H9 (cell line): Measurements from ENCODE around the gene TGM4. TPM values are rescaled to one million over a fixed set of nuclear protein-coding genes. Genes with fewer than 3 reads are reported as not detected.

ENCODE experiments used
- DNase-seq: peaks from one replicate; pipeline ENCODE4 v3.0.0-alpha.2; 2017
- H2AFZ ChIP-seq: one replicate; pipeline ENCODE4 v1.6.1; 2013; ENCODE audit warnings: mild to moderate bottlenecking, low read length, control low read depth, moderate library complexity
- H2AK5ac ChIP-seq: 2 replicates; pipeline ENCODE4 v1.6.1; 2013; ENCODE audit warnings: low read length, control low read depth, mixed read lengths; ENCODE audit not compliant: insufficient read length
- H2BK120ac ChIP-seq: one replicate; pipeline ENCODE4 v1.6.1; 2013; ENCODE audit warnings: low read depth, mild to moderate bottlenecking, low read length, control low read depth, inconsistent platforms; ENCODE audit not compliant: poor library complexity, severe bottlenecking
- H2BK12ac ChIP-seq: 2 replicates; pipeline ENCODE4 v1.6.1; 2013; ENCODE audit warnings: low read length, control low read depth, mixed read lengths, low read depth; ENCODE audit not compliant: insufficient read length
- H2BK15ac ChIP-seq: 2 replicates; pipeline ENCODE4 v1.6.1; 2013; ENCODE audit warnings: low read depth, low read length, control low read depth
- H2BK20ac ChIP-seq: one replicate; pipeline ENCODE4 v1.6.1; 2013; ENCODE audit warnings: low read depth, mild to moderate bottlenecking, low read length, control low read depth, inconsistent platforms; ENCODE audit not compliant: poor library complexity, severe bottlenecking
- H2BK5ac ChIP-seq: 2 replicates; pipeline ENCODE4 v1.6.1; 2013; ENCODE audit warnings: low read length, control low read depth, mixed read lengths; ENCODE audit not compliant: insufficient read length
- H3K14ac ChIP-seq: 2 replicates; pipeline ENCODE4 v1.6.1; 2013; ENCODE audit warnings: low read length, control low read depth; ENCODE audit not compliant: insufficient read depth
- H3K18ac ChIP-seq: 2 replicates; pipeline ENCODE4 v1.6.1; 2013; ENCODE audit warnings: low read depth, mild to moderate bottlenecking, mixed read lengths, low read length, control low read depth; ENCODE audit not compliant: insufficient read length
- H3K23ac ChIP-seq: 2 replicates; pipeline ENCODE4 v1.6.1; 2013; ENCODE audit warnings: low read length, control low read depth, mixed read lengths, low read depth; ENCODE audit not compliant: insufficient read length
- H3K23me2 ChIP-seq: 2 replicates; pipeline ENCODE4 v1.6.1; 2013; ENCODE audit warnings: low read depth, mild to moderate bottlenecking, mixed read lengths, low read length, control low read depth; ENCODE audit not compliant: insufficient read length, poor library complexity, severe bottlenecking
- H3K27ac ChIP-seq: 2 replicates; pipeline ENCODE4 v1.5.1; 2013; ENCODE audit warnings: low read length, control low read depth, mixed read lengths, low read depth; ENCODE audit not compliant: insufficient read length
- H3K27me3 ChIP-seq: 2 replicates; pipeline ENCODE4 v1.6.1; 2013; ENCODE audit warnings: low read length, control low read depth, inconsistent platforms; ENCODE audit not compliant: insufficient read depth
- H3K4ac ChIP-seq: 2 replicates; pipeline ENCODE4 v1.6.1; 2013; ENCODE audit warnings: low read depth, mild to moderate bottlenecking, control low read depth, inconsistent platforms, low read length, moderate library complexity
- H3K4me1 ChIP-seq: 2 replicates; pipeline ENCODE4 v1.6.1; 2013; ENCODE audit warnings: low read length, control low read depth, inconsistent platforms; ENCODE audit not compliant: insufficient read depth
- H3K4me2 ChIP-seq: 2 replicates; pipeline ENCODE4 v1.6.1; 2013; ENCODE audit warnings: low read length, control low read depth, mixed read lengths; ENCODE audit not compliant: insufficient read length, insufficient read depth
- H3K56ac ChIP-seq: 2 replicates; pipeline ENCODE4 v1.6.1; 2013; ENCODE audit warnings: low read depth, mild to moderate bottlenecking, mixed read lengths, low read length, control low read depth; ENCODE audit not compliant: insufficient read length
- H3K79me1 ChIP-seq: 2 replicates; pipeline ENCODE4 v1.6.1; 2013; ENCODE audit warnings: low read depth, mild to moderate bottlenecking, moderate library complexity, low read length, control low read depth, inconsistent platforms; ENCODE audit not compliant: insufficient read depth, poor library complexity, severe bottlenecking
- H3K79me2 ChIP-seq: 2 replicates; pipeline ENCODE4 v1.6.1; 2013; ENCODE audit warnings: low read length, control low read depth, inconsistent platforms; ENCODE audit not compliant: insufficient read depth
- H3K9ac ChIP-seq: 2 replicates; pipeline ENCODE4 v1.6.1; 2013; ENCODE audit warnings: low read length, control low read depth, mixed read lengths; ENCODE audit not compliant: insufficient read length; ENCODE audit errors: extremely low read depth
- H3K9me3 ChIP-seq: one replicate; pipeline ENCODE4 v1.6.1; 2013; ENCODE audit warnings: low read depth, low read length, inconsistent platforms; ENCODE audit not compliant: control insufficient read depth
- H3T11ph ChIP-seq: one replicate; pipeline ENCODE4 v1.6.1; 2013; ENCODE audit warnings: mild to moderate bottlenecking, low read length, control low read depth, inconsistent platforms
- H4K20me1 ChIP-seq: one replicate; pipeline ENCODE4 v1.6.1; 2013; ENCODE audit not compliant: control insufficient read depth, insufficient read length, insufficient read depth
- H4K5ac ChIP-seq: 2 replicates; pipeline ENCODE4 v1.6.1; 2013; ENCODE audit warnings: low read depth, mild to moderate bottlenecking, mixed read lengths, low read length, control low read depth; ENCODE audit not compliant: insufficient read length
- H4K8ac ChIP-seq: replicated peaks from 2 replicates; pipeline ENCODE4 v1.6.1; 2013; ENCODE audit warnings: low read length, control low read depth, mixed read lengths, low read depth; ENCODE audit not compliant: insufficient read length
- H4K91ac ChIP-seq: 2 replicates; pipeline ENCODE4 v1.6.1; 2013; ENCODE audit warnings: low read depth, mild to moderate bottlenecking, moderate library complexity, mixed read lengths, low read length, control low read depth; ENCODE audit not compliant: insufficient read length
- H3K27ac Mint-ChIP-seq, 3 experiments: 2 replicates in 2 of 3; 3 replicates in 1 of 3; pipeline ENCODE4 v1.8.0; 2020 to 2021; ENCODE audit warnings: mixed read lengths in 3 of 3, mild to moderate bottlenecking in 1 of 3, moderate library complexity in 1 of 3
- H3K27me3 Mint-ChIP-seq: 2 replicates; pipeline ENCODE4 v1.8.0; 2021; ENCODE audit warnings: low read depth, mild to moderate bottlenecking, moderate library complexity, mixed read lengths
- H3K36me3 Mint-ChIP-seq, 3 experiments: 2 replicates in 2 of 3; 3 replicates in 1 of 3; pipeline ENCODE4 v1.8.0; 2020 to 2021; ENCODE audit warnings: low read depth in 3 of 3, mixed read lengths in 3 of 3; ENCODE audit not compliant: insufficient read depth in 1 of 3
- H3K4me1 Mint-ChIP-seq, 2 experiments: 2 replicates each; pipeline ENCODE4 v1.8.0; 2020; ENCODE audit warnings: mixed read lengths in 2 of 2
- H3K4me3 Mint-ChIP-seq, 2 experiments: 2 replicates in 1 of 2; 3 replicates in 1 of 2; pipeline ENCODE4 v1.8.0; 2020 to 2021; ENCODE audit warnings: mild to moderate bottlenecking in 2 of 2, mixed read lengths in 2 of 2, moderate library complexity in 1 of 2
- H3K9me3 Mint-ChIP-seq, 2 experiments: 2 replicates in 1 of 2; 3 replicates in 1 of 2; pipeline ENCODE4 v1.8.0; 2020; ENCODE audit warnings: mild to moderate bottlenecking in 2 of 2, mixed read lengths in 2 of 2, moderate library complexity in 1 of 2
- CTCF ChIP-seq: fragments of 200-600 bp; sonication (generic); conservative IDR thresholded peaks from 3 replicates; pipeline ENCODE4 v1.8.0; 2021; ENCODE audit warnings: antibody characterized with exemption, mild to moderate bottlenecking
- WGBS: extraction: QIAGEN DNeasy Blood & Tissue Kit; methylation state at CpG from one replicate; pipeline ENCODE4 v1.1.7; 2013; ENCODE audit warnings: missing lambda C conversion rate, low lambda C conversion rate, mixed read lengths; ENCODE audit not compliant: insufficient read length; ENCODE audit errors: extremely low coverage; 5-methylcytosine and 5-hydroxymethylcytosine counted together
- total RNA-seq: library from RNA; stranded (reverse); gene quantifications from 2 replicates; pipeline ENCODE4 v1.2.1, GENCODE V29; 2021

TGM4 gene
- total RNA-seq, 1 experiment from 2014 or later = not detected

- no peak overlapping the region for H2BK15ac ChIP-seq
- no peak overlapping the region for H2BK5ac ChIP-seq
- no CpG with 5 or more reads among the region's 6 CpGs for WGBS
- no peaks in the 10 kb centered on the region for H3K23me2 ChIP-seq
- no peak overlapping the region for H3K4me2 ChIP-seq
- no peak overlapping the region for H3T11ph ChIP-seq
- H2BK20ac ChIP-seq = no peak overlapping the region
- no peaks in the 10 kb centered on the region for H3K4me1 ChIP-seq
- no peak overlapping the region for H2AK5ac ChIP-seq
- TF ChIP-seq CTCF = 0 out of 3 replicates have a peak, but pooled peaks have one; percentile 27
- H3K4me1 Mint-ChIP-seq = peaks cover 5 to 7% of the 10 kb centered on the region in 2 experiments
- H3K79me2 ChIP-seq = no peaks in the 10 kb centered on the region
- DNase-seq = no peak
- peaks cover 0 to 21% (median 2%) of the 10 kb centered on the region in 3 experiments; a peak in 3 of 7 replicates for H3K36me3 Mint-ChIP-seq
- no peaks in the 10 kb centered on the region for H3K27me3 ChIP-seq
- H3K9me3 ChIP-seq = no peaks in the 10 kb centered on the region
- no peaks in the 10 kb centered on the region for H3K9me3 Mint-ChIP-seq
- H4K8ac ChIP-seq = no peak overlapping the region
- no peaks in the 10 kb centered on the region for H4K20me1 ChIP-seq
- H3K27ac Mint-ChIP-seq = no peak overlapping the region; a peak in 1 of 7 replicates
- H3K9ac ChIP-seq = no peak overlapping the region
- no peak overlapping the region for H3K56ac ChIP-seq
- no peak overlapping the region for H3K23ac ChIP-seq
- no peak overlapping the region for H3K4ac ChIP-seq
- no peak overlapping the region for H3K18ac ChIP-seq
- no peak overlapping the region for H3K14ac ChIP-seq
- no peak overlapping the region for H2BK120ac ChIP-seq
- H4K91ac ChIP-seq = no peak overlapping the region
- H3K27me3 Mint-ChIP-seq = no peaks in the 10 kb centered on the region
- no peak overlapping the region for H2AFZ ChIP-seq
- no peak overlapping the region for H4K5ac ChIP-seq
- H3K79me1 ChIP-seq = no peaks in the 10 kb centered on the region
- H3K27ac ChIP-seq = no peak overlapping the region
- H3K4me3 Mint-ChIP-seq = no peak overlapping the region
- no peak overlapping the region for H2BK12ac ChIP-seq
Observed at GRCh38 chr3:44918581-44918980, 44.2 kb downstream of the TGM4 start.
